HEK293 (cell line): ENCODE data around the gene ZNF518B.

Source experiments
- CTCF ChIA-PET: fragments of 350-600 bp; formaldehyde crosslinking; extraction: SDS; loops from one replicate; lab custom pipeline; 2021; ENCODE audit warnings: antibody characterized with exemption; lab: Yijun Ruan, JAX
- POLR2A ChIA-PET: fragments of 300-600 bp; formaldehyde crosslinking; extraction: SDS; loops from one replicate; lab custom pipeline; 2020; ENCODE audit warnings: antibody characterized with exemption, inconsistent platforms; lab: Yijun Ruan, JAX
- H3K27ac ChIP-seq: fragments of 200-500 bp; sonication (Bioruptor generic); 2 replicates; pipeline ENCODE4 v1.5.1; 2014; ENCODE audit warnings: low read depth, low read length, control low read depth, inconsistent platforms; ENCODE audit errors: extremely low read depth
- H3K36me3 ChIP-seq, 2 experiments: fragments of 200-500 bp in 1 of 2; sonication (Bioruptor generic) in 1 of 2; 1 replicate in 1 of 2; 2 replicates in 1 of 2; pipeline ENCODE4 v1.5.1; 2014 to 2017; ENCODE audit warnings: inconsistent platforms in 2 of 2, low read length in 2 of 2; ENCODE audit not compliant: control insufficient read depth in 2 of 2, insufficient read depth in 1 of 2
- H3K4me1 ChIP-seq: fragments of 200-500 bp; sonication (Bioruptor generic); 2 replicates; pipeline ENCODE4 v1.5.1; 2014; ENCODE audit warnings: mild to moderate bottlenecking, low read length, inconsistent platforms; ENCODE audit not compliant: control insufficient read depth, insufficient read depth
- H3K4me3 ChIP-seq: 2 replicates; pipeline ENCODE4 v1.5.1; 2011; ENCODE audit warnings: low read depth, mild to moderate bottlenecking, control low read depth, low read length, moderate library complexity
- H3K9me3 ChIP-seq: fragments of 200-500 bp; sonication (Bioruptor generic); 2 replicates; pipeline ENCODE4 v1.5.1; 2014; ENCODE audit warnings: low read depth, low read length, inconsistent platforms; ENCODE audit not compliant: control insufficient read depth, insufficient read depth
- AEBP2 ChIP-seq: fragments of 450-650 bp; formaldehyde crosslinking; IDR thresholded peaks from 2 replicates; pipeline ENCODE4 v1.5.1; 2016; ENCODE audit warnings: missing biosample characterization, missing genetic modification characterization, borderline replicate concordance
- ELK4 ChIP-seq: IDR thresholded peaks from 2 replicates; pipeline ENCODE4 v1.6.1; 2011; ENCODE audit warnings: mild to moderate bottlenecking, low read depth, low read length, borderline replicate concordance
- GLI2 ChIP-seq: fragments of 450-650 bp; formaldehyde crosslinking; IDR thresholded peaks from 2 replicates; pipeline ENCODE4; 2017; ENCODE audit warnings: missing biosample characterization, missing genetic modification characterization, low read depth, borderline replicate concordance
- GLIS1 ChIP-seq: fragments of 450-650 bp; formaldehyde crosslinking; IDR thresholded peaks from 2 replicates; pipeline ENCODE4 v1.5.1; 2016; ENCODE audit warnings: missing biosample characterization, missing genetic modification characterization
- HOXA7 ChIP-seq: sonication (generic); formaldehyde crosslinking; IDR thresholded peaks from 2 replicates; pipeline ENCODE4 v1.8.1; 2022; ENCODE audit warnings: missing genetic modification reagents, borderline replicate concordance
- HOXC10 ChIP-seq: sonication (generic); formaldehyde crosslinking; IDR thresholded peaks from 2 replicates; pipeline ENCODE4 v1.8.1; 2023; ENCODE audit warnings: mild to moderate bottlenecking, missing genetic modification reagents
- HOXD13 ChIP-seq: sonication (generic); formaldehyde crosslinking; IDR thresholded peaks from 2 replicates; pipeline ENCODE4 v1.8.0; 2022; ENCODE audit warnings: missing genetic modification reagents, borderline replicate concordance
- ZBTB11 ChIP-seq: fragments of 450-650 bp; formaldehyde crosslinking; conservative IDR thresholded peaks from 2 replicates; pipeline ENCODE4 v1.5.1; 2016; ENCODE audit warnings: low read depth, missing biosample characterization, missing genetic modification characterization
- ZIC2 ChIP-seq: fragments of 450-650 bp; formaldehyde crosslinking; IDR thresholded peaks from 2 replicates; pipeline ENCODE4 v1.5.1; 2016; ENCODE audit warnings: missing biosample characterization, missing genetic modification characterization
- ZNF114 ChIP-seq: fragments of 450-650 bp; formaldehyde crosslinking; IDR thresholded peaks from 2 replicates; pipeline ENCODE4 v1.5.0; 2017; ENCODE audit warnings: missing biosample characterization, missing genetic modification characterization
- ZNF19 ChIP-seq: fragments of 450-650 bp; formaldehyde crosslinking; IDR thresholded peaks from 2 replicates; pipeline ENCODE4; 2016; ENCODE audit warnings: missing biosample characterization, missing genetic modification characterization, low read depth
- ZNF211 ChIP-seq: fragments of 450-650 bp; formaldehyde crosslinking; IDR thresholded peaks from 2 replicates; pipeline ENCODE4 v1.5.1; 2016; ENCODE audit warnings: low read depth, missing biosample characterization, missing genetic modification characterization
- ZNF23 ChIP-seq: fragments of 450-650 bp; formaldehyde crosslinking; IDR thresholded peaks from 2 replicates; pipeline ENCODE4 v1.5.1; 2016; ENCODE audit warnings: missing biosample characterization, missing genetic modification characterization, borderline replicate concordance
- ZNF274 ChIP-seq, 2 experiments: fragments of 200-500 bp in 1 of 2; fragments of 450-650 bp in 1 of 2; sonication (Bioruptor generic) in 1 of 2; formaldehyde crosslinking in 1 of 2; IDR thresholded peaks; 2 replicates each; pipeline versions ENCODE4 v1.5.1 to v1.6.1; 2014 to 2016; ENCODE audit warnings: borderline replicate concordance in 1 of 2, inconsistent platforms in 1 of 2, low read length in 1 of 2, missing biosample characterization in 1 of 2, missing genetic modification characterization in 1 of 2
- ZNF292 ChIP-seq: fragments of 450-650 bp; formaldehyde crosslinking; IDR thresholded peaks from 2 replicates; pipeline ENCODE4 v1.5.1; 2016; ENCODE audit warnings: low read depth, missing biosample characterization, missing genetic modification characterization, borderline replicate concordance
- ZNF324 ChIP-seq: fragments of 450-650 bp; formaldehyde crosslinking; IDR thresholded peaks from 2 replicates; pipeline ENCODE4 v1.5.1; 2016; ENCODE audit warnings: missing biosample characterization, missing genetic modification characterization
- ZNF350 ChIP-seq: fragments of 450-650 bp; formaldehyde crosslinking; IDR thresholded peaks from 2 replicates; pipeline ENCODE4 v1.5.0; 2017; ENCODE audit warnings: missing biosample characterization, mild to moderate bottlenecking, missing genetic modification characterization
- ZNF530 ChIP-seq: fragments of 450-650 bp; formaldehyde crosslinking; IDR thresholded peaks from 2 replicates; pipeline ENCODE4 v1.5.1; 2016; ENCODE audit warnings: low read depth, missing biosample characterization, missing genetic modification characterization
- ZNF558 ChIP-seq: fragments of 450-650 bp; formaldehyde crosslinking; IDR thresholded peaks from 2 replicates; pipeline ENCODE4 v1.5.1; 2016; ENCODE audit warnings: missing biosample characterization, missing genetic modification characterization
- ZNF658 ChIP-seq: fragments of 450-650 bp; formaldehyde crosslinking; IDR thresholded peaks from 2 replicates; pipeline ENCODE4; 2016; ENCODE audit warnings: missing biosample characterization, missing genetic modification characterization
- ZNF768 ChIP-seq: fragments of 450-650 bp; formaldehyde crosslinking; IDR thresholded peaks from 2 replicates; pipeline ENCODE4 v1.5.1; 2018; ENCODE audit warnings: missing biosample characterization, mild to moderate bottlenecking, missing genetic modification characterization
- TF ChIP-seq, protein P1 (sequence below): fragments of 450-650 bp; formaldehyde crosslinking; IDR thresholded peaks from 2 replicates; pipeline ENCODE4 v1.5.1; 2016; ENCODE audit warnings: missing biosample characterization, missing genetic modification characterization
- TF ChIP-seq, protein P2 (sequence below): fragments of 450-650 bp; formaldehyde crosslinking; IDR thresholded peaks from 2 replicates; pipeline ENCODE4; 2016; ENCODE audit warnings: missing biosample characterization, missing genetic modification characterization

The ZNF518B gene

DNA sequence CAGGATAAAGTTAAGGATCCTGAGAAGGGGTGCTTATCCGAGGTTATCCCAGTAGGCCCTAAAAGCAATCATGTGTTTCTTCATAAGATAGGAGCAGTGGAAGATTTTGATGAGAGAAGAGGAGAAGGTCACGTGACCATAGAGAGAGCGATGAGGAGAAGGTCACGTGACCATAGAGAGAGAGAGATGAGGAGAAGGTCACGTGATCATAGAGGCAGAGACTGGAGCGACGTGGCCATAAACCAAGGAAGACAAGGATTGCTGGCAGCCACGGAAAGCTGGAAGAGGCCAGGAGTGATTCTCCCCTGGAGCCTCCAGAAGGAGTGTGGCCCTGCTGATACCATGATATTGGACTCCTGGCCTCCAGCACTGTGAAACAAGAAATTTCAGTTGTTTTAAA lies 38.4 kb upstream of the ZNF518B start:
- TF ChIP-seq HOXC10 (CRISPR knock-in tag) (no peak), ZNF292 (tag by site-specific recombination) (no peak), GLIS1 (tag by site-specific recombination) (no peak), HOXD13 (CRISPR knock-in tag) (no peak), ZNF350 (tag by site-specific recombination) (no peak), ZNF530 (tag by site-specific recombination) (no peak), ZNF324 (tag by site-specific recombination) (no peak), HOXA7 (no peak), ZNF274 (IDR thresholded peaks at IDR 0.05; ENCODE audit: low read length) (no peak), ZNF274 (tag by site-specific recombination; IDR thresholded peaks at IDR 0.05; ENCODE audit: borderline replicate concordance) (no peak), ZNF768 (no peak)
- Histone ChIP-seq H3K36me3 (no peaks in the 10 kb centered on the region), H3K4me1 (no peaks in the 10 kb centered on the region), H3K4me3 (no peak overlapping the region), H3K27ac (no peak overlapping the region), H3K9me3 (no peaks in the 10 kb centered on the region)
- POLR2A ChIA-PET: no interaction called here
- CTCF ChIA-PET: no interaction called here

DNA sequence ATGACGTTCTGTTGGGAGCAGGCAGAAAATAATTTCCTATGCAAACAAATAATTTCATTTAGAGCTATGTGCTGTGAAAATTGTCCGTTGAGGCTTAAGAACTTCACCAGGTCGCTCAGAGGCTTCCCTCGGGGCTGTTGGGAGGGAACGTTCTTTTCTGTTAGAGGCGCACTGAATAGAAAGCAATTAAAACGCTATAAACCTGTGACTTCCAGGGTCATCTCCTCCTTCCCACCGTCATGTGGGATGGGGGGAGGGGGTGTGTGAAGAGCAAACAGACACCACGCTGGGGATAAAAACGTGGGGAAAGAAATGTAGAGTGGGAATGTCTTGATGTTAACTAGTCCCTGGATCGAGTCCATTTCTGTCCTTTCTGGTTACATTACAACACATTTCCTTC lies 35.2 kb upstream of the ZNF518B start:
- CTCF ChIA-PET: interaction anchor here (0.6 kb wide), 1 partner anchor 46 kb away, joined by 3 read pairs; no protein-coding TSS in a partner anchor
- POLR2A ChIA-PET: interaction anchor here (0.6 kb wide), 1 partner anchor 30 kb away, joined by 5 read pairs; no protein-coding TSS in a partner anchor
- Histone ChIP-seq H3K36me3 (no peaks in the 10 kb centered on the region), H3K27ac (no peak overlapping the region), H3K9me3 (no peaks in the 10 kb centered on the region), H3K4me1 (no peaks in the 10 kb centered on the region), H3K4me3 (no peak overlapping the region)
- TF ChIP-seq ELK4: no peak
- TF ChIP-seq, protein P1, sequence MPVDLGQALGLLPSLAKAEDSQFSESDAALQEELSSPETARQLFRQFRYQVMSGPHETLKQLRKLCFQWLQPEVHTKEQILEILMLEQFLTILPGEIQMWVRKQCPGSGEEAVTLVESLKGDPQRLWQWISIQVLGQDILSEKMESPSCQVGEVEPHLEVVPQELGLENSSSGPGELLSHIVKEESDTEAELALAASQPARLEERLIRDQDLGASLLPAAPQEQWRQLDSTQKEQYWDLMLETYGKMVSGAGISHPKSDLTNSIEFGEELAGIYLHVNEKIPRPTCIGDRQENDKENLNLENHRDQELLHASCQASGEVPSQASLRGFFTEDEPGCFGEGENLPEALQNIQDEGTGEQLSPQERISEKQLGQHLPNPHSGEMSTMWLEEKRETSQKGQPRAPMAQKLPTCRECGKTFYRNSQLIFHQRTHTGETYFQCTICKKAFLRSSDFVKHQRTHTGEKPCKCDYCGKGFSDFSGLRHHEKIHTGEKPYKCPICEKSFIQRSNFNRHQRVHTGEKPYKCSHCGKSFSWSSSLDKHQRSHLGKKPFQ (tag by site-specific recombination): no peak
- TF ChIP-seq ZNF19 (tag by site-specific recombination): no peak
- TF ChIP-seq, protein P2, sequence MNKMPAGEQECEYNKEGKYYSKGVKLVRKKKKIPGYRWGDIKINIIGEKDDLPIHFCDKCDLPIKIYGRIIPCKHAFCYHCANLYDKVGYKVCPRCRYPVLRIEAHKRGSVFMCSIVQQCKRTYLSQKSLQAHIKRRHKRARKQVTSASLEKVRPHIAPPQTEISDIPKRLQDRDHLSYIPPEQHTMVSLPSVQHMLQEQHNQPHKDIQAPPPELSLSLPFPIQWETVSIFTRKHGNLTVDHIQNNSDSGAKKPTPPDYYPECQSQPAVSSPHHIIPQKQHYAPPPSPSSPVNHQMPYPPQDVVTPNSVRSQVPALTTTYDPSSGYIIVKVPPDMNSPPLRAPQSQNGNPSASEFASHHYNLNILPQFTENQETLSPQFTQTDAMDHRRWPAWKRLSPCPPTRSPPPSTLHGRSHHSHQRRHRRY: no peak
- TF ChIP-seq ZBTB11 (tag by site-specific recombination): no peak
- no peak for TF ChIP-seq ZNF558 (tag by site-specific recombination)
- TF ChIP-seq ZNF211 (tag by site-specific recombination): no peak
- TF ChIP-seq ZNF658: no peak
- TF ChIP-seq ZNF23 (tag by site-specific recombination): no peak
- TF ChIP-seq GLI2 (tag by site-specific recombination): no peak
- no peak for TF ChIP-seq ZIC2 (tag by site-specific recombination)
- no peak for TF ChIP-seq ZNF114 (tag by site-specific recombination)
- TF ChIP-seq AEBP2 (tag by site-specific recombination): no peak
